ENCODE measurements around the gene SEC31A.

DNA sequence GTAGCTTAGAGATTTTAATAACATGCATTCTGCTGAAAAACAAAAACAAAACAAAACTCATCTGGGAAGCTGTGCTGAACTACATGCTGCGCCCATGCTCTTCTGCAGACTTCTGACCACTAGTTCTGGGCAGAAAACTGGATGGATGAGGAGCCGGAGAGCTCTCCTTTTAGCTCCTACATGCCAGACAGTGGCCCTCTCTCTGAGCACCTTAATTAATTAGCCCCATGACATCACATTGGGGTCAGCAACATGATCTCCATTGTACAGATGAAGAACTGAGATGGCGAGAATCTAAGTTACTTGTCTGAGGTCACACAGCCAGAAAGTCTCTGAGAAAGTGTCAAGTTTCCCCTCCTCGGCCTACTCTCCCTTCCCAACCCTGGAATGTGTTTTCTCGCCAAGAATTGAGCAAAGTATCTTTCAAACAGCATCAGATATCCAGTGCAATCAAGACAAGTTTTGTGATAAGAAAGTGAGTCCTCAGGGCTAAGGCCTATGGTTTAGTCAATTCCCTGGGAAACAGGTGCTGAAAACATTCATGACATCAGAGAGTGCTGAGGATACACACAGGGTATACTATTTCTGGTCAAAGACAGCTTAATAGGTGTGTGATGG, 113.9 kb downstream of the SEC31A start:
- TF ChIP-seq CTCF (IDR thresholded peaks at IDR 0.05; ENCODE audit: low read depth, low read length) = no peak
- TF ChIP-seq EZH2phosphoT487 (IDR thresholded peaks at IDR 0.05; ENCODE audit: low read depth) = no peak

Measured in OCI-LY3 (cell line).